ENCODE measurements around the gene PRSS27. TPM values are rescaled to one million over a fixed set of nuclear protein-coding genes. Genes with fewer than 3 reads are reported as not detected.

Gene PRSS27
- total RNA-seq, 2 donors from 2014 or later: 0.15 to 0.56 TPM

- H3K9me3 ChIP-seq: no peaks in the 10 kb centered on the region
- H3K27ac ChIP-seq: no peak overlapping the region
- H3K4me1 ChIP-seq: no peaks in the 10 kb centered on the region
- DNase-seq: no peak
- H3K27me3 ChIP-seq: no peaks in the 10 kb centered on the region
- no peak for TF ChIP-seq CTCF (IDR thresholded peaks at IDR 0.05)
- no peak overlapping the region for H3K4me3 ChIP-seq
- no peak overlapping the region for H3K9ac ChIP-seq (ENCODE audit: low read depth in 2 of 2, low read length in 2 of 2)
- intact Hi-C loops (cut with DNase I): no loop called here
- H3K36me3 ChIP-seq: no peaks in the 10 kb centered on the region
These were observed 24.7 kb upstream of the PRSS27 start for GRCh38 chr16:2744711-2745110.

DNA sequence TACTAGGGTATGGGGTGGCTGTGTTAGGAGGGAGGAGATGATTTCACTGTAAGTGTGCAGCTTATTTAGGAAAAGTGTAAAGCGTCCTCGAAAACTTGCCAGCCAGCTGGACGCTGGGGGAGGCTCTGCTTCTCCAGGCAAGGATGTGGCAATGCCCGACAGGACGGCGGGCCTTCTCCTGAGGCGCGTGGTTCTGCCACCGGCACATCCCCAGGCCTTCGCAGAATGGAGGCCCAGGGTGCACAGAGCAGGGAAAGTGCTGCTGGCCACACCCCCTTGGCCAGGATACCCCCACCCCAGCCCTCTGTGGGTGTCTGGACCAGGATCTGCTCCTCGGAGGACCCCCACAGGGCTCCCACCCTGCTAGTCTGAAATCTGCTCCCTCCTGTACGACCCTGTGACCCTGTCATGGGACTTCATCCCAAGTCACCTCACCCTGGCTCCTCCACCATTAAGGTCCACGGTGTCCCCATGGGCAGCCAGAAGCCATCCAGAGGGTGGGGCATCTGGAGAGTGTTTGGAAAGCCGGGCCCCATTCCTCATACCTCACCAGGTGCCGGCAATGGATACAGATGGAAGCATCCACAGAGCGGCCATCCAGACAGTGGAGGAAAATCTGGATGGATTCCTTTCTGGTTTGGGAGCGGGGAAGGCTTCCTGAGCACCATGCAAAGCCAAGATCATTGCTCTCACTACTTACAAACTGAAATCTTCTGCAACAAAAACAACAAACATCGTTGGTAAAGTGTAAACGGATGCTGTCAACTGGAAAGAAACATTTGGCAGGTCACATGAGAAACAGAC is 23.2 kb upstream of the PRSS27 start:
- H3K9ac ChIP-seq (ENCODE audit: low read depth in 2 of 2, low read length in 2 of 2): no peak overlapping the region
- no peak for DNase-seq
- TF ChIP-seq CTCF (IDR thresholded peaks at IDR 0.05): no peak
- intact Hi-C loops (cut with DNase I): no loop called here
- no peaks in the 10 kb centered on the region for H3K4me1 ChIP-seq
- no peak overlapping the region for H3K4me3 ChIP-seq
- H3K36me3 ChIP-seq: no peaks in the 10 kb centered on the region
- no peaks in the 10 kb centered on the region for H3K27me3 ChIP-seq
- no peaks in the 10 kb centered on the region for H3K9me3 ChIP-seq
- no peak overlapping the region for H3K27ac ChIP-seq

DNA sequence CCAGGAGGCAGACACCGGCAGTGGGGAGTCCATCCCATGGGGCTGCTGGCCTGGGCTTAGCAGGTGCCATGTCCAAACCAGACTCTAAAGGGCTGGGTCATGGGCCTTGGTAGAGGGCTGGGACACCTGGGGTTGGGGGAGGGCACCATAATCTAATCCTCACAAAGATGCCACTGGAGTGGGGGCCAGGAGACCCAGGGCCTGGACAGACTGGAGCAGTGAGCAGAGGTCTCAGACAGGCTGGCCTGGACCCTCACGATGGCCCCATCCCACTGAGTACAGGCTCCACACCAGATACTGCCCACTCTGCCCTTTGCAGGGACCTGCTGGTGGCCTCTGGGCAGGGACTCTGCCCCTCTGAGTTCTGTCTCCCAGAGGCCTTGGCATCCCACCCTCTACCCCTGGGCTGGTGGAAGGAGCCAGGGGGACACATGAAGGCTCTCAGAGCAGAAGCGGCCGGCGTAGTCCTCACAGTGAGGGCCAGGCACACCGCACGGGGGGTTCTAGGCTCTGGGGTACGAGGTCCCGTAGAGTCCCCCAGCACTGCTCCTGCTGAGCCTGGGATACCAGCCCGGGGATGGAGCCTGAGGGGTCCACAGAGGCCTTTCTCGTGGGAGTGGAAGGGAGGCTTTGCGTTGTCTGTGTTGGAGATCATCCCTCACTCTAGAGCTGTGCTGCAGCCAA is 22.4 kb upstream of the PRSS27 start:
- Histone ChIP-seq H3K27ac (no peak overlapping the region), H3K4me1 (no peaks in the 10 kb centered on the region), H3K36me3 (no peaks in the 10 kb centered on the region), H3K9me3 (no peaks in the 10 kb centered on the region), H3K4me3 (no peak overlapping the region), H3K27me3 (no peaks in the 10 kb centered on the region), H3K9ac (ENCODE audit: low read depth in 2 of 2, low read length in 2 of 2) (no peak overlapping the region)
- intact Hi-C loops (cut with DNase I): no loop called here
- no peak for DNase-seq
- no peak for TF ChIP-seq CTCF (IDR thresholded peaks at IDR 0.05)

DNA sequence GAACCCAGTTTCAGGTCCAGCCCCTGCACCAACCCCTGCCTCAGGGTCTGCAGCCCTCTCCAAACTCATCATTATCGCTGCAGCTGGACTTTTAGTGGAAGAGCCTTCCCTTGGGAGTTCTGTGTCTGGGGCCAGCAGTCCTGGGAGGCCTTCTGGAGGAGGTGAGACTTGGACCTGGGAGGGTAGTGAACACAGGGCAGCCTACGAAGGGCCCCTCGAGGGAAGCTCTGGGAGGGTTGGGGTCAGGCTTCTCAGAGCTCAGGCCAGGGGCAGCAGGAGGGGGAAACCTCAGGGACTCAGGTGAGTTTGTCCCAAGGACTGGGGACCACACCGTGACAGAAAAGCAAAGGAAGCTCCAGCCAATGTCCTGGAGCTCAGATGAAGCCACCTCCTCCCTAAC is 21.1 kb upstream of the PRSS27 start:
- no peak for TF ChIP-seq CTCF (IDR thresholded peaks at IDR 0.05)
- H3K27ac ChIP-seq: no peak overlapping the region

GRCh38 chr16:2740476-2740875 is 20.5 kb upstream of the PRSS27 start:
- Histone ChIP-seq H3K4me3 (no peak overlapping the region), H3K9ac (ENCODE audit: low read depth in 2 of 2, low read length in 2 of 2) (no peak overlapping the region), H3K4me1 (no peaks in the 10 kb centered on the region), H3K36me3 (no peaks in the 10 kb centered on the region), H3K27ac (no peak overlapping the region), H3K27me3 (no peaks in the 10 kb centered on the region), H3K9me3 (no peaks in the 10 kb centered on the region)
- TF ChIP-seq CTCF (IDR thresholded peaks at IDR 0.05): no peak
- no peak for DNase-seq
- intact Hi-C loops (cut with DNase I): no loop called here

More for the DNA sequence above, 21.1 kb upstream of the PRSS27 start:
- H3K4me3 ChIP-seq: no peak overlapping the region
- no peaks in the 10 kb centered on the region for H3K4me1 ChIP-seq
- no peak overlapping the region for H3K9ac ChIP-seq (ENCODE audit: low read depth in 2 of 2, low read length in 2 of 2)
- no peaks in the 10 kb centered on the region for H3K36me3 ChIP-seq
- H3K27me3 ChIP-seq: no peaks in the 10 kb centered on the region
- DNase-seq: no peak
- intact Hi-C loops (cut with DNase I): no loop called here
- H3K9me3 ChIP-seq: no peaks in the 10 kb centered on the region
